ENCODE measurements around the gene SDSL. TPM values are rescaled to one million over a fixed set of nuclear protein-coding genes. Genes with fewer than 3 reads are reported as not detected.

Gene SDSL
- total RNA-seq, 2 donors from 2014 or later = 2.9 TPM; not detected in 1

DNA sequence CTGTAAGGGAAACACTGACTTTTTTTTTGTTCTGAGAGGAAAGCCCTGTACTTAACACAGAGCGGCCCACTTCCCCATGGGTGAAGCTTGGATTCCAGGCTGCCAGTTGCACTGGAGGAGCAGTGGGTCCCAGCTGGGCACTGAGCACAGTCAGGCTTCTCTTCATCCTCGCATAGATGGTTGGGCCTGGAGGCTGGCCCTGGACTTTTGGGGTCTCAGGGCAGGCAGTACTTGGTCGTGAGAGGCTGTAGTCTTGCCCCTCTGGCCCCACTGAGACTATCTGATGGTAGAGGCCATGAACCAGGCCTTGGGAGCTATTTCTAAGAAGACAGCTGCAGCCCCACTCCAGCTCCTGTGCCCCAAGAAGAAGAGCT is 55.6 kb downstream of the SDSL start:
- Mint-ChIP-seq H3K36me3 (peaks cover 13 to 38% of the 10 kb centered on the region in 2 donors), H3K27ac (no peak overlapping the region), H3K9me3 (peaks cover 0 to 4% of the 10 kb centered on the region in 2 donors)
- no peak for ATAC-seq
- DNase-seq (ENCODE audit: low spot score in 2 of 2) = no peak

DNA sequence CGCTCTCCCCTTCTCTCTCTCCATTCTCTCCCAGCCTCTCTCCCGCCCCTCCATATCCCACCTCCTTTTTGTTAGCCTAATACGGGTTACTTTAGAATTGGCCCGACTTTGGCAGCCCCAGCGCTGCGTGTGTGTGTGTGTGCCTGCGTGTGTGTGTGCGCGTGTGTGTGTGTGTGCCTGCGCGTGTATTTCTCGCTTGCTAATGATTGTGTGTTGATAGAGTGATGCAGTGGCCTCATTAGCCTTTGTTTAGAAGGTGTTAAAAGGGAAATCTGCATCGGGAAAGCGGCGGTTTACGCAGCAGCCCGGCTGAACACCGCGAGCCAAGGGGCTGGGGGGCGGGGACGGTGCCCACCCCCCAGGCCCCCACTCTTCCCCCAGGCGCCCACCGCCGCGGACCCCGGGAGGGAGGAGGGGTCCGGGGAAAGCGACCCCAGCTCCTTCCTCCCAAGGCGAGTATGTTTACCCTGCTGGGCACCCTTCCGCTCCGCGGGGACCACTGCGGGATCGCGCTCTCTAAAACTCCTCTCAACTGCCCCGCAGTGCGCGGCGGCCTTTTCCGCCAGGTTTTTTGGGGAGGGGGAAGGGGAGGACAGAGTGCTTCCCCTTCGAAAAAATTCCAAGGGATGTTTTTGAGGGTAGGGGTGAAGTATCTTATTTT is 56.3 kb downstream of the SDSL start:
- H3K36me3 Mint-ChIP-seq = peaks cover 13 to 39% of the 10 kb centered on the region in 2 donors
- DNase-seq (ENCODE audit: low spot score in 2 of 2) = no peak
- H3K27ac Mint-ChIP-seq = no peak overlapping the region
- ATAC-seq = no peak
- H3K9me3 Mint-ChIP-seq = peaks cover 0 to 4% of the 10 kb centered on the region in 2 donors

GRCh38 chr12:113479216-113479589 is 57.0 kb downstream of the SDSL start:
- Mint-ChIP-seq H3K9me3 (peaks cover 0 to 4% of the 10 kb centered on the region in 2 donors), H3K36me3 (peaks cover 13 to 39% of the 10 kb centered on the region in 2 donors), H3K27ac (peak overlapping the region in 1 of 2 donors; percentile 26)
- ATAC-seq (no peak), DNase-seq (ENCODE audit: low spot score in 2 of 2) (no peak)

DNA sequence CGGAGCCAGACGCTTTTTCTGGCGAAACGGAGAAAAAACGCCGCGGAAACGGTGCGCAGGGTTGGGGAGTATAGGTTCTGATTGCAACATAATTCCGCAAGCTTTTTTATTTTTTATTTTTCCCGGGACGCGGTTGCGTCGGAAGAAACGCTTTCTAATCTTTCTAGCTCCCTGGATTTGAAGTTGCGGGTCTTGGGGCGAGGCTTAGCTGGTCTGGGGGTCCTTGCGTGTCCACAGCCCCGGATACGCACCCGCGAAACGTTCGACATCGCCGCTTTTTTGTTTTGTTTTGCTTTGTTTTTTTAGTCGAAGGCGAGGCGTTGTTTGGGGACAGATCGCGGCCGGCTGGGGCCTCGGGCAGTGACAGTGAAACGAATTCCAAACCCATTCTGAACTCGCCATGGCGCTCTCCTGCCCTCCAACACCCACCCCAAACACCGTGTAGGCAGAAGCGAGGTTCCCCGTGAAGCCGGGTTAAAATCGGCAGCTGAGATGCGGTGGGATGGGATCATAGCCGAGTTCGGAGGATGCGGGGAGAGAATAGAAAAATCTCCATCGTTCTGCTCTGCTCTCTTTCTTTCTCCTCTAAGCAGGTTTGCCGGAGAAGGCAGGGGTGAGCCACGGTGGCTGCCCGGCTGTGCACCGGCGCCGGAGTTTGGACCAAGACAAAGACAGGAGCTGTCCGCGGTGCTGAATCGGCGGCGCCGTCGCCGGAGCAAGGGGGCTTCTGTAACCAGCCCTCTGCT is 57.6 kb downstream of the SDSL start:
- peak overlapping the region in 1 of 2 donors; percentile 93 for H3K27ac Mint-ChIP-seq
- peaks cover 0 to 4% of the 10 kb centered on the region in 2 donors for H3K9me3 Mint-ChIP-seq
- H3K36me3 Mint-ChIP-seq = peaks cover 13 to 38% of the 10 kb centered on the region in 2 donors
- DNase-seq (ENCODE audit: low spot score in 2 of 2) (peak in 1 of 2 donors; percentile 67), ATAC-seq (no peak)

DNA sequence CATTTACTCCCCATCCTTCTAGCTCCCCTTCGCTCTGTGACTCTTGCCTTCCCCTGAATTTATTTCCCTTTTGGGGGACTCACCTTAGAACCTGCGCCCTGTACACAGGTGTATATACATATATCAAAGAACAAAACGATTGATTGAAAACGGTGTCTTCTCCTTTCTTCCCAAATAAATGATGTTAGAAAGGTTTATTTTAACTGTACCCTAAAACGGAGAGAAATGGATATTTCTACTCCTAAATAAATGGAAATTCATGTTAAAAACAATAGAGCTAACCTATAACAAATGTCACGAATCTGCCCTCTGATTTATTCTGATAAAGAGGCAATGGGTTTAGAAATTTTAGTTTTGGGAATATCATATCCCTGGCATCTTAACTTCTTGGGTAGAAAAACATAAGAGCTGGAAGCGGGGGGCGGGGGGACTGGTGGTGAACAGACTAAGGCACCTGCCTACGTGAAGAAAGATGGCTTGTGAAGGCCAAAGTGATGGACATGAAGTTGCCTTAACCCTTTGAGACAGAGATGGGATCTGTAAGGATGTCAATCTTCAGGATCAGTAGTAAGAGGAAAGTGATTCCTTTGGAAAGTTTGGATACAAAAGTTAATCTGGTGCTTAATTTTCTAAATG is 58.3 kb downstream of the SDSL start:
- peaks cover 13 to 32% of the 10 kb centered on the region in 2 donors for H3K36me3 Mint-ChIP-seq
- DNase-seq (ENCODE audit: low spot score in 2 of 2) = no peak
- peak overlapping the region in 1 of 2 donors; percentile 33 for H3K27ac Mint-ChIP-seq
- peaks cover 0 to 4% of the 10 kb centered on the region in 2 donors for H3K9me3 Mint-ChIP-seq
- ATAC-seq = no peak

GRCh38 chr12:113482334-113482733 is 60.2 kb downstream of the SDSL start:
- no peak overlapping the region for H3K27ac Mint-ChIP-seq
- no peak for ATAC-seq

GRCh38 chr12:113485330-113485729 is 63.1 kb downstream of the SDSL start:
- Mint-ChIP-seq H3K27ac (no peak overlapping the region), H3K36me3 (peaks cover under 1 to 15% of the 10 kb centered on the region in 2 donors), H3K9me3 (peaks cover 0 to 6% of the 10 kb centered on the region in 2 donors)
- DNase-seq (ENCODE audit: low spot score in 2 of 2) (no peak), ATAC-seq (no peak)

More at GRCh38 chr12:113482334-113482733, 60.2 kb downstream of the SDSL start:
- DNase-seq (ENCODE audit: low spot score in 2 of 2) = no peak
- H3K36me3 Mint-ChIP-seq = peaks cover 13 to 32% of the 10 kb centered on the region in 2 donors
- peaks cover 0 to 4% of the 10 kb centered on the region in 2 donors for H3K9me3 Mint-ChIP-seq

DNA sequence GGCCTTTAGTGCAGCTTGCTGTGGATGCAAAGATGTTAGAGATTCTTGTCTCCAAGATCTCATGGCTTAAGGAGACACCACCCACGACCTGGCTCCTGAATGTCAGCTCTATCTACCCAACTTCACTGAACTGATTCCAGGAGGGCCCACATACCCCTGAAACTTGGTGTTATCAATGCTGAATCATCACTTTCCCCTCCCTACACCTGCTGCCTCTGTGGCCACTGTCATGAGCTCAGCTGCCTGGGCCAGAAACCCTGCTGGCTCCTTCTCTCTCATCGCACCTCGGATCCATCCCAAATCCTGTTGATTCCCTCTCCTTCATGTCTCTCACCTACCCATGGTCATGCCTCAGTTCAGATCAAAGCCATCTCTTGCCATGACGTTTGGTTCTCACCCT is 64.5 kb downstream of the SDSL start:
- ATAC-seq (no peak), DNase-seq (ENCODE audit: low spot score in 2 of 2) (no peak)
- H3K36me3 Mint-ChIP-seq = peaks cover 0 to 6% of the 10 kb centered on the region in 2 donors
- H3K9me3 Mint-ChIP-seq = peaks cover 0 to 11% of the 10 kb centered on the region in 2 donors
- H3K27ac Mint-ChIP-seq = no peak overlapping the region

Other genes with a start within 250 kb of the SDSL start
- gene DDX54, start 236.9 kb upstream of the SDSL start, total RNA-seq = 10 to 100 TPM; 77.3 to 96.2 TPM
- gene RITA1, start 236.7 kb upstream of the SDSL start, total RNA-seq = 10 to 100 TPM; 15.8 to 26.3 TPM
- 100 to 1,000 TPM in 1 of 2 donors, 10 to 100 TPM in 1; 54.7 to 111 TPM for gene TPCN1, start 200.9 kb upstream of the SDSL start, total RNA-seq
- gene SLC8B1, start 87.3 kb upstream of the SDSL start, total RNA-seq = 10 to 100 TPM; 24.2 to 28.5 TPM
- gene PLBD2, start 63.8 kb upstream of the SDSL start, total RNA-seq = 10 to 100 TPM; 14.7 to 14.9 TPM
- not detected for gene SDS, start 18.5 kb upstream of the SDSL start, total RNA-seq
- gene LHX5, start 49.5 kb downstream of the SDSL start, total RNA-seq = not detected

All from activated naive CD4-positive, alpha-beta T cell treated with anti-CD3 and anti-CD28 coated beads, Interleukin-2, amount 50 U/mL, for 72 hours (primary cell).